ENCODE data around the gene UBAC2. TPM values are rescaled to one million over a fixed set of nuclear protein-coding genes. Genes with fewer than 3 reads are reported as not detected.

UBAC2 gene
- total and polyA plus RNA-seq, 2 of the 4 experiments (the other 2 are of a cell fraction), result 20.8 to 36.3 TPM

DNA sequence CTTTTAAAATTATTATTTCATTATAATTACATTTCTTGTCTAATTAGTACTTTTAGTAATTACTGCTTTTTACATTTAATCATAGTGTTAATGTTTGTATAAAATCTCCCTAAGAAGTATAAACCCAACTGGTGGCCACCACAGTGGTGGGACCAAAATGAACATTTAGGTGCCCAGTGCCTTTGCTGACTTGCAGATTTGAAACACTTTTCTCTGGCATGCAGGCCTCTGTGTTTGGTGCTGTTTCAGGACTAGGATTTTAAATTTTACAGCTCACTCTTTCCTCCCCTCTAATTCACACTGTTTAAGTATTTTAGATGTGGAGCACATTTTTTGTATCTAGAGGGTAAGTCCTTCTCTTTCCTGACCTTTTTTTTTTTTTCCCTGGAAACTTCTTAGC is 17.5 kb downstream of the UBAC2 start:
- H2AK9ac ChIP-seq (replicated peaks; ENCODE audit: low read depth, low read length, poor library complexity), result no peak overlapping the region
- H3K27me3 ChIP-seq (ENCODE audit: control insufficient read depth, insufficient read depth, low read length), result no peaks in the 10 kb centered on the region
- no peak overlapping the region for H4K8ac ChIP-seq (ENCODE audit: low read depth in 2 of 2, low read length in 2 of 2)
- peaks cover 10% of the 10 kb centered on the region; the same call in 1 of the 2 replicates for H3K9me1 ChIP-seq (ENCODE audit: insufficient read depth, low read length)
- ChIA-PET CTCF (interaction anchor here (0.9 kb wide), 1 partner anchor 43 kb away, joined by 4 read pairs; no protein-coding TSS in a partner anchor), POLR2A (ENCODE audit: unreplicated experiment) (no interaction called here)
- no peak overlapping the region for H3K4me3 ChIP-seq (ENCODE audit: insufficient read depth, low read depth, low read length)
- ATAC-seq (ENCODE audit: low read depth) (no peak), DNase-seq (no peak)
- no peak overlapping the region for H2BK20ac ChIP-seq (ENCODE audit: low read depth, low read length)
- no peaks in the 10 kb centered on the region for H3K9me3 ChIP-seq (ENCODE audit: control insufficient read depth, insufficient read depth, low read length)
- H2AFZ ChIP-seq (replicated peaks; ENCODE audit: low read length, poor library complexity), result no peak overlapping the region
- H3K4ac ChIP-seq (ENCODE audit: low read depth, low read length), result no peak overlapping the region
- no peak overlapping the region for H4K5ac ChIP-seq (ENCODE audit: low read depth, low read length)
- H4K20me1 ChIP-seq (ENCODE audit: insufficient read depth, low read length), result peaks cover 57% of the 10 kb centered on the region
- H3K79me1 ChIP-seq (ENCODE audit: low read depth in 1 of 2, low read length in 2 of 2), result peaks cover 40 to 68% of the 10 kb centered on the region in 2 experiments
- H2BK5ac ChIP-seq (ENCODE audit: low read depth, low read length, poor library complexity, severe bottlenecking), result no peak overlapping the region
- no TSS peak for BruUV-seq (replicated peaks)
- dilution Hi-C loops (cut with HindIII; ENCODE audit: low sequenced_read_pairs, unreplicated experiment) (no loop called here), in situ Hi-C loops (cut with MboI; ENCODE audit: low sequenced_read_pairs) (no loop called here), intact Hi-C loops (cut with micrococcal nuclease) (loop anchor here (1.0 kb wide), 1 partner anchor 40 kb away; the partner anchor contains the start of gene GPR18)
- H3K36me3 ChIP-seq (ENCODE audit: control insufficient read depth, insufficient read depth, low read length), result peaks cover 3% of the 10 kb centered on the region; the same call in 1 of the 2 replicates
- no peak overlapping the region for H3K14ac ChIP-seq (replicated peaks; ENCODE audit: low read depth, low read length)
- no peak overlapping the region for H2BK15ac ChIP-seq (ENCODE audit: low read depth, low read length)
- no peak overlapping the region for H3K27ac ChIP-seq (ENCODE audit: insufficient read depth, low read length)
- no peak overlapping the region for H3K9ac ChIP-seq (ENCODE audit: low read depth, low read length)
- H3K56ac ChIP-seq (ENCODE audit: extremely low read depth, insufficient read depth, low read length), result no peak overlapping the region
- no peak overlapping the region for H3K18ac ChIP-seq (ENCODE audit: low read depth, low read length)
- no peak overlapping the region for H3K4me2 ChIP-seq (ENCODE audit: low read depth, low read length)
- peaks cover 6% of the 10 kb centered on the region; the same call in 1 of the 2 replicates for H3K4me1 ChIP-seq (ENCODE audit: control insufficient read depth, insufficient read depth, low read length)
- H4K91ac ChIP-seq (ENCODE audit: insufficient read depth, low read depth, low read length), result no peak overlapping the region
- no peak overlapping the region for H2AK5ac ChIP-seq (ENCODE audit: low read depth, low read length)
- TF ChIP-seq POLR2A (IDR thresholded peaks at IDR 0.05; ENCODE audit: low read depth, low read length) (no peak), MAFK (IDR thresholded peaks at IDR 0.05; ENCODE audit: low read depth, low read length) (peak; percentile 51; the same call in 1 of the 2 replicates)
- no peak overlapping the region for H2BK120ac ChIP-seq (ENCODE audit: low read depth, low read length)
- no peak overlapping the region for H3K23ac ChIP-seq (ENCODE audit: low read depth, low read length)

Data from IMR-90 (cell line).